ENCODE data around the gene BATF2. TPM values are rescaled to one million over a fixed set of nuclear protein-coding genes. Genes with fewer than 3 reads are reported as not detected.

BATF2 gene
- polyA plus RNA-seq, 6 donors from 2014 or later, result 0.13 to 2.9 (median 1.6) TPM; not detected in 1

GRCh38 chr11:64971421-64972233 is 25.1 kb downstream of the BATF2 start, which contains the start of gene MAJIN:
MAJIN (minus strand) TSS chr11:64972108; CDS start chr11:64959405, 12,703 bp downstream.
- Mint-ChIP-seq H3K27ac (peak within 1 kb of the TSS; percentile 33 to 88 (median 66)), H3K4me3 (peak within 1 kb of the TSS; percentile 69 to 90 (median 80)), H3K27me3 (no peaks in the 10 kb centered on the region), H3K9me3 (peaks cover 0 to 2% (median 0%) of the 10 kb centered on the region in 7 donors), H3K4me1 (peaks cover 15 to 45% (median 29%) of the 10 kb centered on the region in 3 donors), H3K36me3 (no peaks in the 10 kb centered on the region)
- peak; percentile 83 for DNase-seq
- peak; percentile 70 to 76 for ATAC-seq (ENCODE audit: low read depth in 2 of 2)

DNA sequence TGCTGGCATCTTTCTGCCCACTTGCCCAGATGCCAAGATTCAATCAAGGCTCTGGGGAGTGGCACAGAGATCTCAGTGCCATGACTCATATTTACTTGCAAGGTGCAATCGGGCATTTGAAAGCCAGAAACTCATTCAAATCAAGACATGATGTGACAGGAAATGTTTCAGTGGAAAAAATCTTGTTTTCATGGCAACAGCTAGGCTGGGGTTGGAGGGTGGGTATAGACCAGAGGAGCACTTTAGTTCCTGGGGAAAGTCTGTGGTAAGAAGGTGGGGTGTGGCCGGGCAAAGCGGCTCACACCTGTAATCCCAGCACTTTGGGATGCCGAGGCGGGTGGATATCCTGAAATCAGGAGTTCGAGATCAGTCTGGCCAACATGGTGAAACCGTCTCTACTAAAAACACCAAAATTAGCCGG is 26.0 kb downstream of the BATF2 start:
- H3K36me3 Mint-ChIP-seq, result no peaks in the 10 kb centered on the region
- H3K9me3 Mint-ChIP-seq, result peaks cover 0 to 2% (median 0%) of the 10 kb centered on the region in 7 donors
- DNase-seq (no peak), ATAC-seq (ENCODE audit: low read depth in 2 of 2) (no peak)
- H3K4me1 Mint-ChIP-seq, result peaks cover 15 to 44% (median 29%) of the 10 kb centered on the region in 3 donors
- H3K27me3 Mint-ChIP-seq, result no peaks in the 10 kb centered on the region
- peak overlapping the region in 4 of 6 donors; percentile 47 to 81 (median 66) for H3K27ac Mint-ChIP-seq
- peak overlapping the region; percentile 18 to 90 (median 74) for H3K4me3 Mint-ChIP-seq

DNA sequence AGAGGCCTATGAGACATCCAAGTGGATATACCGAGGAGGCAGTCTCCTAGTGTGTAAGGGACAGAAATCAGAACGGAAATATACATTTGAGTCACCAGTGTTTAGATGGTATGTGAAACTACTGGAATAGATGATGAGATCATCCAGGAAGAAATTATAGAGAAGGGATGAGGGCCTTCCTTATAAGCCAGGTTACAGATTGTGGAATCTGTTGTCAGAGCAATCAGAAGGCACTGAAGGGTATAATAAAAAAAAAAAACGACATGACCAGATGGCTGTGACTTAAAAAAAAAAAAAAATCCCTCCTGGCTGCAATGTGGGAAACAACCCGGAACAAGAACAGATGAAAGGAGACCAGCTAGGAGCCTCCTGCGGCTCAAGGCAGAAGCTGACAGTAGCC is 27.6 kb downstream of the BATF2 start:
- H3K27me3 Mint-ChIP-seq, result no peaks in the 10 kb centered on the region
- DNase-seq (no peak), ATAC-seq (ENCODE audit: low read depth in 2 of 2) (no peak)
- H3K4me1 Mint-ChIP-seq, result peaks cover 9 to 30% (median 20%) of the 10 kb centered on the region in 3 donors
- no peaks in the 10 kb centered on the region for H3K36me3 Mint-ChIP-seq
- peak overlapping the region in 3 of 8 donors; percentile 4 to 41 (median 17) for H3K4me3 Mint-ChIP-seq
- H3K9me3 Mint-ChIP-seq, result no peaks in the 10 kb centered on the region
- peak overlapping the region in 2 of 6 donors; percentile 55 to 67 for H3K27ac Mint-ChIP-seq

GRCh38 chr11:64967375-64967774 is 29.4 kb downstream of the BATF2 start:
- DNase-seq (no peak), ATAC-seq (ENCODE audit: low read depth in 2 of 2) (no peak)
- no peaks in the 10 kb centered on the region for H3K27me3 Mint-ChIP-seq
- H3K9me3 Mint-ChIP-seq, result no peaks in the 10 kb centered on the region
- no peaks in the 10 kb centered on the region for H3K36me3 Mint-ChIP-seq
- no peak overlapping the region for H3K27ac Mint-ChIP-seq
- peaks cover 5 to 15% (median 14%) of the 10 kb centered on the region in 3 donors for H3K4me1 Mint-ChIP-seq
- no peak overlapping the region for H3K4me3 Mint-ChIP-seq

GRCh38 chr11:64963072-64963631 is 33.6 kb downstream of the BATF2 start:
- H3K36me3 Mint-ChIP-seq, result no peaks in the 10 kb centered on the region
- H3K27me3 Mint-ChIP-seq, result peaks cover 0 to 9% (median 6%) of the 10 kb centered on the region in 3 donors
- no peak for DNase-seq
- H3K9me3 Mint-ChIP-seq, result no peaks in the 10 kb centered on the region
- ATAC-seq (ENCODE audit: low read depth in 2 of 2), result no peak
- H3K4me3 Mint-ChIP-seq, result no peak overlapping the region
- no peaks in the 10 kb centered on the region for H3K4me1 Mint-ChIP-seq
- peak overlapping the region in 1 of 6 donors; percentile 82 for H3K27ac Mint-ChIP-seq

DNA sequence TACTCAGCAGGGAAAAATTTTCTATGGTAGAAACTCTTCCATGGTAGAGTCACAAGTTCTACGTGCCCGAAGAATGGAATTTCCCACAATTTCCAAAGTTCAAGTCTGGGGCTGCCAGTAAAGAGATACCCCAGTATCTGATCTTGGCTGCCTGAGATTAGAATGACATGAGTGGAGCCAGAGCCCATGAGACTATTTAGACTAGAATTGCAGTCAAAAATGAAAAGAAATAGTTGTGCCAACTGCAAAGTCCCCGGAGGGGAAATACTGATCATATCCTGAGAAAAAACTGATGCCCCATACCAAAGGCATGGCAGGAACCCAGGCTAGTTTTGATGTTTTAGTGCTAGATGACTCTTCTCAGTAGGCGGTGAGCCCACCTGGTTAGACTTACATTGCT is 36.1 kb downstream of the BATF2 start:
- Mint-ChIP-seq H3K27me3 (peaks cover 0 to 9% (median 6%) of the 10 kb centered on the region in 3 donors), H3K4me1 (no peaks in the 10 kb centered on the region), H3K27ac (no peak overlapping the region), H3K4me3 (no peak overlapping the region), H3K36me3 (no peaks in the 10 kb centered on the region), H3K9me3 (no peaks in the 10 kb centered on the region)
- DNase-seq, result no peak
- no peak for ATAC-seq (ENCODE audit: low read depth in 2 of 2)

DNA sequence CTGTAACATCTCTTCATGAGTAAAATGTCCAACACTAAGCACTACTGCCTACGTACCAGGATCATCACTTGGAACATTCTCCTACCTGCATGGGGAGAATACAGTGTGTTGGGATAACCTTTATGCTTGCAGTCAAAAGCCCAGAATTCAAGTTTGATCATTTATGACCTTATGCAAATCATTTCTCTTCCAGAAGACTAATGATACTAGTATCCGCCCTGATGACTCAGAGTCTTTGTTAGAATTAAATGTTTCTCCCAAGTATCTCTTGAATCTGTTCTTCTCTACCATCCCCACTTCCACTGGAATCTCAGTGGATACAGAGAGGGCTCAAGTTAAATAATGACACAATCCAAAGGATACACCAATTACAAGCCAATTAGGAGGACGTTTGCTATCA is 37.3 kb downstream of the BATF2 start:
- no peaks in the 10 kb centered on the region for H3K4me1 Mint-ChIP-seq
- DNase-seq (no peak), ATAC-seq (ENCODE audit: low read depth in 2 of 2) (no peak)
- no peaks in the 10 kb centered on the region for H3K9me3 Mint-ChIP-seq
- H3K27ac Mint-ChIP-seq, result peak overlapping the region in 1 of 6 donors; percentile 61
- no peaks in the 10 kb centered on the region for H3K36me3 Mint-ChIP-seq
- no peak overlapping the region for H3K4me3 Mint-ChIP-seq
- peaks cover 0 to 13% (median 6%) of the 10 kb centered on the region in 3 donors for H3K27me3 Mint-ChIP-seq

DNA sequence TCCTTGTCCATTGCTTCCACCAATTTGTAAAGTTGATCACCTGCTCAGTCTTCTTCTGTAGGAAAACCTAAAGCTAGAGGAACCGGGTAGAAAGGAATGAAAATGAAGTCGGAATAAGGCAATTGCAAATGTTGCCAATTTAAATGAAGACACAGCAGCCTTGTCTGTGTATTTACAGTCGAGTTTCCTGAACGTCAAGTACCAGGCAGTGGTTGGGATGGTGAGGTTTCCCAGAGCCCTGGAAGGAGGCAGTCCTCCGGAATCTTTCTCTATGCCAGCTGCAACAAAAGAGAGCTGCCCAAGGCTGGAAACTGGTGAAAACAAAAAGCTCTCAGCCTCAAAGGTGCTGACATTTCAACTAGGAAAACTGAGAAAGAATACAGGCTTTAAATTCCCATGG is 42.6 kb downstream of the BATF2 start:
- H3K9me3 Mint-ChIP-seq, result no peaks in the 10 kb centered on the region
- H3K27ac Mint-ChIP-seq, result peak overlapping the region in 1 of 6 donors; percentile 42
- H3K4me1 Mint-ChIP-seq, result no peaks in the 10 kb centered on the region

DNA sequence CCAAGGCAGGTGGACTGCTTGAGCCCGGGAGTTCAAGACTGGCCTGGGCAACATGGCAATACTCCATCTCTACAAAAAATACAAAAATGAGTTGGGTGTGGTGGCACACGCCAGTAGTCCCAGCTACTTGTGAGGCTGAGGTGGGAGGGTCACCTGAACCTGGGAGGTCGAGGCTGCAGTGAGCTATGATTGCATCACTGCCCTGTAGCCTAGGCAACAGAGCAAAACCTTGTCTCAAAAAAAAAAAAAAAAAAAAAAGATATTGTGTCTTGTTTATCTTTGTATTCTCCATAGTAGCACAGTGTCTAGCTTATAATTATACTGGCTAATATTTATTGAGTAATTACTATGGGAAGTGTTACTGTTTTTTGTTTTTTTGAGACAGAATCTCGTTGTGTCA is 45.2 kb downstream of the BATF2 start:
- Mint-ChIP-seq H3K9me3 (no peaks in the 10 kb centered on the region), H3K36me3 (no peaks in the 10 kb centered on the region), H3K4me3 (no peak overlapping the region), H3K27me3 (peaks cover 7 to 14% (median 9%) of the 10 kb centered on the region in 3 donors), H3K27ac (no peak overlapping the region), H3K4me1 (no peaks in the 10 kb centered on the region)
- ATAC-seq (ENCODE audit: low read depth in 2 of 2) (no peak), DNase-seq (no peak)

More for the DNA sequence above, 42.6 kb downstream of the BATF2 start:
- H3K36me3 Mint-ChIP-seq, result no peaks in the 10 kb centered on the region
- ATAC-seq (ENCODE audit: low read depth in 2 of 2), result no peak
- H3K27me3 Mint-ChIP-seq, result peaks cover 7 to 14% (median 9%) of the 10 kb centered on the region in 3 donors
- DNase-seq, result no peak
- H3K4me3 Mint-ChIP-seq, result no peak overlapping the region

DNA sequence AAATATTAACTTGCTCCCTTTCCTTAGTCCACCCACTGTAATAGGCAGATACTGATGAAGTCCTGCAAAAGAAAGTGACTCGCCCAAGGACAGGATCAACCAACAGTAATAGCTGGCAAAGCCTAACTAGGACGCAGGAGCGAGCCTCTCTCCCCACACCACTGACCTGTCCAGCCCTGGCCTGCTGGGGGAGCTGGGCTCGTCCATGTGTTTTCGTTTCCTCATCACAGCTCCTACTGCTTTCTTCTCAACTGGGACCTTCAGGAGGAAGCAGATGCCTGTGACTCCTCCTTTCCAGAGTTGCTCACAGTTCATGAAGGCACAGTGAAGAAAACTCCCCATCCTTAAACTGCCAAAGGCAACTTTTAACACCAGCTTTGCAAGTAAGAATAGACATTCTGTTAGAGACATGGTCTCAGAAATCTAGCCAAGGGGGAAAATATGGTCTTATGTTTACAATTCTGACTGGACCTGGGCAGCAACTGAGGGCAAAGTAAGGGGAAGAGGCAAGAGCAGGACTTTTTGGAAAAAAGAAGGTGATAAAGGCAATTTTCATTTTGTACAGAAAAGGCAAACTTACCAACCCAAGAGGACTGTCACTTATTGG is 49.5 kb downstream of the BATF2 start:
- H3K4me1 Mint-ChIP-seq, result no peaks in the 10 kb centered on the region
- H3K9me3 Mint-ChIP-seq, result no peaks in the 10 kb centered on the region
- peaks cover 16 to 21% (median 21%) of the 10 kb centered on the region in 3 donors for H3K27me3 Mint-ChIP-seq
- H3K36me3 Mint-ChIP-seq, result peaks cover 0 to 4% of the 10 kb centered on the region in 2 donors
- ATAC-seq (ENCODE audit: low read depth in 2 of 2) (no peak), DNase-seq (no peak)
- H3K27ac Mint-ChIP-seq, result no peak overlapping the region
- H3K4me3 Mint-ChIP-seq, result no peak overlapping the region

Other genes with a start within 250 kb of the BATF2 start
- 1 to 10 TPM in 5 of 6 donors, not detected in 1; 2.1 to 4.9 (median 2.2) TPM for gene PYGM, start 237.0 kb downstream of the BATF2 start, polyA plus RNA-seq (ENCODE audit: low read depth in 6 of 6)
- 100 to 1,000 TPM in 4 of 6 donors, 10 to 100 TPM in 2; 68.6 to 242 (median 132) TPM for gene SF1, start 218.4 kb downstream of the BATF2 start, polyA plus RNA-seq (ENCODE audit: low read depth in 6 of 6)
- 10 to 100 TPM; 29.8 to 65.0 (median 39.7) TPM for gene MAP4K2, start 193.8 kb downstream of the BATF2 start, polyA plus RNA-seq (ENCODE audit: low read depth in 6 of 6)
- 10 to 100 TPM; 12.3 to 49.5 (median 27.4) TPM for gene MEN1, start 186.4 kb downstream of the BATF2 start, polyA plus RNA-seq (ENCODE audit: low read depth in 6 of 6)
- under 1 TPM in 4 of 6 donors, not detected in 2; 0.17 to 0.57 (median 0.33) TPM for gene CDC42BPG, start 152.3 kb downstream of the BATF2 start, polyA plus RNA-seq (ENCODE audit: low read depth in 6 of 6)
- gene EHD1, start 118.3 kb downstream of the BATF2 start, polyA plus RNA-seq (ENCODE audit: low read depth in 6 of 6), result 100 to 1,000 TPM in 2 of 6 donors, 10 to 100 TPM in 4; 65.3 to 119 (median 90.7) TPM
- gene ATG2A, start 79.8 kb downstream of the BATF2 start, polyA plus RNA-seq (ENCODE audit: low read depth in 6 of 6), result 1 to 10 TPM in 5 of 6 donors, not detected in 1; 2.8 to 5.0 (median 3.4) TPM
- 10 to 100 TPM in 3 of 6 donors, 1 to 10 TPM in 3; 7.2 to 15.1 (median 10.2) TPM for gene PPP2R5B, start 72.3 kb downstream of the BATF2 start, polyA plus RNA-seq (ENCODE audit: low read depth in 6 of 6)
- gene GPHA2, start 61.1 kb downstream of the BATF2 start, polyA plus RNA-seq (ENCODE audit: low read depth in 6 of 6), result not detected
- gene MAJIN, start 24.9 kb downstream of the BATF2 start, polyA plus RNA-seq (ENCODE audit: low read depth in 6 of 6), result 1 to 10 TPM in 2 of 6 donors, under 1 TPM in 2, not detected in 2; 0.48 to 1.7 (median 1.1) TPM
- gene ARL2, start 17.2 kb upstream of the BATF2 start, polyA plus RNA-seq (ENCODE audit: low read depth in 6 of 6), result 10 to 100 TPM; 45.9 to 74.0 (median 64.2) TPM
- gene SNX15, start 30.5 kb upstream of the BATF2 start, polyA plus RNA-seq (ENCODE audit: low read depth in 6 of 6), result 10 to 100 TPM; 11.7 to 18.3 (median 14.9) TPM
- 1 to 10 TPM; 4.7 to 9.6 (median 6.4) TPM for gene SAC3D1, start 44.2 kb upstream of the BATF2 start, polyA plus RNA-seq (ENCODE audit: low read depth in 6 of 6)
- 10 to 100 TPM; 19.4 to 28.3 (median 24.3) TPM for gene NAALADL1, start 61.6 kb upstream of the BATF2 start, polyA plus RNA-seq (ENCODE audit: low read depth in 6 of 6)
- gene CDCA5, start 87.1 kb upstream of the BATF2 start, polyA plus RNA-seq (ENCODE audit: low read depth in 6 of 6), result under 1 TPM in 5 of 6 donors, not detected in 1; 0.11 to 1.00 (median 0.47) TPM
- 10 to 100 TPM; 30.0 to 37.4 (median 35.0) TPM for gene ZFPL1, start 87.3 kb upstream of the BATF2 start, polyA plus RNA-seq (ENCODE audit: low read depth in 6 of 6)
- gene VPS51, start 99.2 kb upstream of the BATF2 start, polyA plus RNA-seq (ENCODE audit: low read depth in 6 of 6), result 100 to 1,000 TPM in 2 of 6 donors, 10 to 100 TPM in 4; 80.5 to 106 (median 91.2) TPM
- gene TM7SF2, start 114.9 kb upstream of the BATF2 start, polyA plus RNA-seq (ENCODE audit: low read depth in 6 of 6), result 10 to 100 TPM; 11.6 to 18.4 (median 15.0) TPM
- gene ZNHIT2, start 120.7 kb upstream of the BATF2 start, polyA plus RNA-seq (ENCODE audit: low read depth in 6 of 6), result 10 to 100 TPM in 4 of 6 donors, 1 to 10 TPM in 2; 6.3 to 16.5 (median 14.1) TPM
- gene FAU, start 125.2 kb upstream of the BATF2 start, polyA plus RNA-seq (ENCODE audit: low read depth in 6 of 6), result 1,000 to 10,000 TPM; 1,024 to 1,586 (median 1,385) TPM
- 100 to 1,000 TPM in 3 of 6 donors, 10 to 100 TPM in 3; 68.8 to 111 (median 102) TPM for gene MRPL49, start 125.3 kb upstream of the BATF2 start, polyA plus RNA-seq (ENCODE audit: low read depth in 6 of 6)
- gene SYVN1, start 137.5 kb upstream of the BATF2 start, polyA plus RNA-seq (ENCODE audit: low read depth in 6 of 6), result 10 to 100 TPM; 21.4 to 86.9 (median 43.5) TPM
- under 1 TPM in 1 of 6 donors, not detected in 5; 0.48 TPM for gene SPDYC, start 173.3 kb upstream of the BATF2 start, polyA plus RNA-seq (ENCODE audit: low read depth in 6 of 6)
- gene CAPN1, start 185.0 kb upstream of the BATF2 start, polyA plus RNA-seq (ENCODE audit: low read depth in 6 of 6), result 100 to 1,000 TPM in 5 of 6 donors, 10 to 100 TPM in 1; 93.8 to 132 (median 124) TPM